HepG2 (cell line): Measurements from ENCODE around the gene NGF. TPM values are rescaled to one million over a fixed set of nuclear protein-coding genes. Genes with fewer than 3 reads are reported as not detected.

Experiments
- ATAC-seq: fragments of 200-7000 bp; cut with Tn5 transposase; 3 replicates; pipeline ENCODE4 v1.9.1; 2020; ENCODE audit warnings: mild to moderate bottlenecking, moderate library complexity
- BruUV-seq: library from RNA; stranded (reverse); fragments of 400-500 nt; replicated peaks from 2 replicates; lab custom pipeline; 2021; lab: Mats Ljungman, UMichigan
- CTCF ChIA-PET: fragments of 300-600 bp; formaldehyde crosslinking; extraction: SDS; loops from one replicate; lab custom pipeline; 2021; ENCODE audit warnings: low total read pairs, inconsistent platforms, low intra/inter-chr PET ratio; lab: Yijun Ruan, JAX
- POLR2A ChIA-PET: fragments of 350-600 bp; sonication (Branson Sonifier 250); formaldehyde crosslinking; loops from one replicate; lab custom pipeline; 2020; ENCODE audit warnings: antibody characterized with exemption, inconsistent platforms; lab: Yijun Ruan, JAX
- DNase-seq: peaks from one replicate; pipeline ENCODE4 v3.0.0-alpha.2; 2015; ENCODE audit warnings: low spot score
- FAIRE-seq: peaks from 3 replicates; lab custom pipeline; 2011; peaks lifted over from hg19 to GRCh38; lab: Jason Lieb, UNC
- H2AFZ ChIP-seq: one replicate; pipeline ENCODE4 v1.6.1; 2011; ENCODE audit warnings: low read length, inconsistent platforms
- H3K27ac ChIP-seq: fragments of 300-600 bp; 3 replicates; pipeline ENCODE4 v1.8.0; 2011; ENCODE audit warnings: mixed run types, mild to moderate bottlenecking, mixed read lengths, low read length, inconsistent platforms; ENCODE audit not compliant: insufficient read depth; ENCODE audit errors: extremely low read length
- H3K27me3 ChIP-seq, 2 experiments: fragments of 200-600 bp in 1 of 2; 2 replicates in 1 of 2; 3 replicates in 1 of 2; pipeline versions ENCODE4 v1.6.0 to v1.8.0; 2011; ENCODE audit warnings: low read length in 2 of 2, mild to moderate bottlenecking in 2 of 2, moderate library complexity in 2 of 2, inconsistent platforms in 1 of 2; ENCODE audit not compliant: insufficient read depth in 2 of 2, control insufficient read depth in 1 of 2
- H3K36me3 ChIP-seq, 2 experiments: fragments of 200-600 bp in 1 of 2; replicated peaks in 1 of 2; 2 replicates in 1 of 2; 3 replicates in 1 of 2; pipeline versions ENCODE4 v1.5.1 to v1.8.0; 2011; ENCODE audit warnings: low read length in 2 of 2, inconsistent platforms in 1 of 2; ENCODE audit not compliant: insufficient read depth in 2 of 2, control insufficient read depth in 1 of 2
- H3K4me1 ChIP-seq: 2 replicates; pipeline ENCODE4 v1.5.1; 2012; ENCODE audit warnings: low read length, inconsistent platforms; ENCODE audit not compliant: insufficient read depth
- H3K4me2 ChIP-seq: 2 replicates; pipeline ENCODE4 v1.6.0; 2011; ENCODE audit warnings: low read depth, low read length, inconsistent platforms
- H3K4me3 ChIP-seq, 3 experiments: fragments of 200-600 bp in 1 of 3; sonication (generic), shearing (Covaris generic) in 1 of 3; replicated peaks in 1 of 3; 2 replicates each; pipeline ENCODE4 v1.5.1; 2011 to 2016; ENCODE audit warnings: low read length in 3 of 3, inconsistent platforms in 2 of 3, low read depth in 2 of 3, mild to moderate bottlenecking in 2 of 3, control low read depth in 1 of 3, mixed read lengths in 1 of 3; ENCODE audit not compliant: insufficient read depth in 1 of 3
- H3K79me2 ChIP-seq: one replicate; pipeline ENCODE4 v1.6.1; 2011; ENCODE audit warnings: low read length, inconsistent platforms; ENCODE audit not compliant: insufficient read depth
- H3K9ac ChIP-seq: 2 replicates; pipeline ENCODE4 v1.6.0; 2011; ENCODE audit warnings: mild to moderate bottlenecking, low read depth, low read length, inconsistent platforms; ENCODE audit not compliant: insufficient read depth
- H3K9me3 ChIP-seq: 2 replicates; pipeline ENCODE4 v1.5.1; 2012; ENCODE audit warnings: mild to moderate bottlenecking, low read length
- H4K20me1 ChIP-seq: 2 replicates; pipeline ENCODE4 v1.6.0; 2011; ENCODE audit warnings: inconsistent platforms, mild to moderate bottlenecking, low read length, moderate library complexity; ENCODE audit not compliant: insufficient read depth
- RAD21 ChIP-seq: fragments of 450-650 bp; formaldehyde crosslinking; IDR thresholded peaks from 2 replicates; pipeline ENCODE4 v1.5.0; 2020; ENCODE audit warnings: mild to moderate bottlenecking
- RERE ChIP-seq: IDR thresholded peaks from 2 replicates; pipeline ENCODE4 v1.6.1; 2016; ENCODE audit warnings: low read depth, missing genetic modification reagents, missing compliant biosample characterization
- ZNF616 ChIP-seq: sonication (generic); formaldehyde crosslinking; IDR thresholded peaks from 2 replicates; pipeline ENCODE4 v1.5.0; 2020; ENCODE audit warnings: low read depth, mild to moderate bottlenecking, missing genetic modification reagents
- ZNF629 ChIP-seq: sonication (generic); formaldehyde crosslinking; conservative IDR thresholded peaks from 2 replicates; pipeline ENCODE4 v1.5.0; 2020; ENCODE audit warnings: missing genetic modification reagents
- ZSCAN9 ChIP-seq: IDR thresholded peaks from 2 replicates; pipeline ENCODE4 v1.6.1; 2016; ENCODE audit warnings: borderline replicate concordance
- WGBS: methylation state at CpG from one replicate; pipeline ENCODE4 v1.1.6; 2017; ENCODE audit warnings: low lambda C conversion rate; 5-methylcytosine and 5-hydroxymethylcytosine counted together
- in situ Hi-C: cut with HindIII; loops from 2 replicates; pipeline ENCODE4 v1.10.0; 2017; ENCODE audit warnings: low pct_unique_long_range_greater_than_20kb; ENCODE audit not compliant: extremely low pct_ligation_motif_present
- intact Hi-C: fragments of 100-400 bp; cut with micrococcal nuclease; formaldehyde crosslinking; loops from one replicate; pipeline ENCODE4 v1.10.0; 2022; ENCODE audit not compliant: unreplicated experiment
- polyA plus RNA-seq, 8 experiments: library from polyadenylated mRNA; depleted of rRNA in 3 of 8; stranded (reverse) in 7 of 8; unstranded in 1 of 8; fragments of >200 nt; fragmentation: Illumina TruSeq in 4 of 8; extraction: Trizol in 4 of 8; gene quantifications; 2 replicates each; pipeline versions ENCODE4 v1.2.1 to v1.2.3, GENCODE V29; 2011 to 2016; ENCODE audit warnings: low read depth in 4 of 8, missing spikeins in 1 of 8, mixed read lengths in 1 of 8; ENCODE audit not compliant: insufficient read depth in 1 of 8
- total RNA-seq, 5 experiments: library from RNA; depleted of rRNA; stranded (reverse); fragments of >200 nt; fragmentation: Illumina TruSeq; extraction: Trizol; gene quantifications; 2 replicates each; pipeline ENCODE4 v1.2.3, GENCODE V29; 2016; ENCODE audit warnings: low read depth in 1 of 5

Gene NGF
- total and polyA plus RNA-seq, 2 of the 13 experiments (the other 11 are each of a cell fraction or from before 2014, with no cell fraction given): not detected

- no peak overlapping the region for H3K4me2 ChIP-seq
- intact Hi-C loops: no loop called here
Measured at GRCh38 chr1:115326419-115326818, 11.6 kb downstream of the NGF start.

More at GRCh38 chr1:115326419-115326818, 11.6 kb downstream of the NGF start:
- ATAC-seq (no peak), FAIRE-seq (no peak), DNase-seq (no peak)
- no peaks in the 10 kb centered on the region for H3K36me3 ChIP-seq
- H3K9ac ChIP-seq: no peak overlapping the region
- H3K4me1 ChIP-seq: no peaks in the 10 kb centered on the region
- no TSS peak for BruUV-seq
- in situ Hi-C loops: no loop called here
- H3K27ac ChIP-seq: no peak overlapping the region
- H3K27me3 ChIP-seq: no peaks in the 10 kb centered on the region
- no peak overlapping the region for H2AFZ ChIP-seq
- no peak overlapping the region for H3K4me3 ChIP-seq
- TF ChIP-seq RAD21: no peak
- TF ChIP-seq ZSCAN9 (CRISPR knock-in tag): no peak
- no peak for TF ChIP-seq ZNF629 (CRISPR knock-in tag)
- TF ChIP-seq ZNF616 (CRISPR knock-in tag): no peak
- TF ChIP-seq RERE (CRISPR knock-in tag): no peak
- WGBS: 5% methylated on average over 4 of the region's 6 CpGs
- H3K9me3 ChIP-seq: no peaks in the 10 kb centered on the region
- no peaks in the 10 kb centered on the region for H4K20me1 ChIP-seq
- CTCF ChIA-PET: no interaction called here
- H3K79me2 ChIP-seq: no peaks in the 10 kb centered on the region
- POLR2A ChIA-PET: no interaction called here
